K562 (cell line): ENCODE measurements around the gene CAPN2. TPM values are rescaled to one million over a fixed set of nuclear protein-coding genes. Genes with fewer than 3 reads are reported as not detected.

Experiments used
- CCNT2 ChIP-seq: IDR thresholded peaks from 2 replicates; pipeline ENCODE4 v1.6.1; 2011; ENCODE audit warnings: borderline replicate concordance, low read depth, mild to moderate bottlenecking, moderate library complexity, mixed read lengths, low read length; ENCODE audit not compliant: insufficient read length; ENCODE audit errors: extremely low read depth
- DIDO1 ChIP-seq: fragments of 450-650 bp; IDR thresholded peaks from 2 replicates; pipeline ENCODE4 v1.6.1; 2016; ENCODE audit warnings: low read depth, missing biosample characterization, missing genetic modification characterization
- MAX ChIP-seq: sonication (generic); formaldehyde crosslinking; IDR thresholded peaks from 2 replicates; pipeline ENCODE4 v1.9.0; 2022; ENCODE audit warnings: mild to moderate bottlenecking, missing genetic modification reagents
- MBD1 ChIP-seq: fragments of 250-450 bp; sonication (Bioruptor Pico); IDR thresholded peaks from 2 replicates; pipeline ENCODE4 v1.8.0; 2022; ENCODE audit warnings: inconsistent platforms
- NR1H2 ChIP-seq: sonication (generic); formaldehyde crosslinking; IDR thresholded peaks from 2 replicates; pipeline ENCODE4 v1.4.0; 2020; ENCODE audit warnings: mild to moderate bottlenecking, missing genetic modification reagents
- PCBP2 ChIP-seq: fragments of 200-400 bp; formaldehyde crosslinking; IDR thresholded peaks from 2 replicates; pipeline ENCODE4 v1.6.1; 2018; ENCODE audit warnings: low read length, low read depth, mild to moderate bottlenecking, moderate library complexity; ENCODE audit not compliant: poor library complexity, severe bottlenecking
- PTRF ChIP-seq: fragments of 450-650 bp; IDR thresholded peaks from 2 replicates; pipeline ENCODE4 v1.6.1; 2016; ENCODE audit warnings: mild to moderate bottlenecking, missing genetic modification characterization, missing compliant biosample characterization
- PURB ChIP-seq: sonication (generic); formaldehyde crosslinking; IDR thresholded peaks from 2 replicates; pipeline ENCODE4 v1.9.0; 2021; ENCODE audit warnings: low read depth, mild to moderate bottlenecking, missing genetic modification reagents
- SRSF7 ChIP-seq: fragments of 200-400 bp; formaldehyde crosslinking; optimal IDR thresholded peaks from 2 replicates; pipeline ENCODE3; 2017; ENCODE audit warnings: mild to moderate bottlenecking, low read depth, low read length
- ZNF165 ChIP-seq: fragments of 250-450 bp; sonication (Bioruptor Pico); IDR thresholded peaks from 2 replicates; pipeline ENCODE4 v1.4.0; 2020; ENCODE audit warnings: borderline replicate concordance
- ZNF175 ChIP-seq: fragments of 200-800 bp; sonication (Bioruptor generic); IDR thresholded peaks from 2 replicates; pipeline ENCODE4 v1.6.1; 2016; ENCODE audit warnings: low read depth, mild to moderate bottlenecking, missing genetic modification characterization, missing compliant biosample characterization
- ZNF780A ChIP-seq: fragments of 250-450 bp; sonication (Bioruptor Pico); IDR thresholded peaks from 2 replicates; pipeline ENCODE4 v1.5.0; 2021; ENCODE audit warnings: mild to moderate bottlenecking
- polyA plus RNA-seq, 8 experiments: library from polyadenylated mRNA; depleted of rRNA in 4 of 8; stranded (reverse) in 5 of 8; unstranded in 3 of 8; fragments of >200 nt; fragmentation: Nextera tagmentation in 2 of 8; fragmentation: Illumina TruSeq in 1 of 8; extraction: Ambion mirVana in 2 of 8; extraction: Trizol in 1 of 8; gene quantifications; 2 replicates each; pipeline versions ENCODE4 v1.2.1 to v1.2.3, GENCODE V29; 2011 to 2014; ENCODE audit warnings: inconsistent platforms in 1 of 8, missing spikeins in 1 of 8
- total RNA-seq, 7 experiments: library from RNA; depleted of rRNA in 6 of 7; stranded (reverse); fragments of >200 nt in 6 of 7; fragmentation: Illumina TruSeq in 2 of 7; extraction: Trizol in 2 of 7; gene quantifications; 2 replicates each; pipeline versions ENCODE4 v1.2.1 to v1.2.3, GENCODE V29; 2011 to 2021; ENCODE audit warnings: low replicate concordance in 1 of 7

CAPN2 gene
- total and polyA plus RNA-seq, 9 of the 15 experiments (the other 6 are each of a cell fraction or from before 2014, with no cell fraction given) = 24.6 to 157 (median 101) TPM

- TF ChIP-seq MBD1 (CRISPR knock-in tag) (peak; percentile 98), ZNF175 (CRISPR knock-in tag) (no peak), SRSF7 (no peak), ZNF165 (CRISPR knock-in tag) (no peak), ZNF780A (CRISPR knock-in tag) (no peak), PURB (CRISPR knock-in tag) (no peak), PCBP2 (no peak), MAX (CRISPR knock-in tag) (no peak), CCNT2 (peak; percentile 40), PTRF (tag) (no peak), DIDO1 (tag) (no peak), NR1H2 (CRISPR knock-in tag) (no peak)
These were observed 36.7 kb downstream of the CAPN2 start (continued) for GRCh38 chr1:223748773-223749733.
